ENCODE data around the gene VAMP3.

VAMP3 gene, protein sequence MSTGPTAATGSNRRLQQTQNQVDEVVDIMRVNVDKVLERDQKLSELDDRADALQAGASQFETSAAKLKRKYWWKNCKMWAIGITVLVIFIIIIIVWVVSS

DNA sequence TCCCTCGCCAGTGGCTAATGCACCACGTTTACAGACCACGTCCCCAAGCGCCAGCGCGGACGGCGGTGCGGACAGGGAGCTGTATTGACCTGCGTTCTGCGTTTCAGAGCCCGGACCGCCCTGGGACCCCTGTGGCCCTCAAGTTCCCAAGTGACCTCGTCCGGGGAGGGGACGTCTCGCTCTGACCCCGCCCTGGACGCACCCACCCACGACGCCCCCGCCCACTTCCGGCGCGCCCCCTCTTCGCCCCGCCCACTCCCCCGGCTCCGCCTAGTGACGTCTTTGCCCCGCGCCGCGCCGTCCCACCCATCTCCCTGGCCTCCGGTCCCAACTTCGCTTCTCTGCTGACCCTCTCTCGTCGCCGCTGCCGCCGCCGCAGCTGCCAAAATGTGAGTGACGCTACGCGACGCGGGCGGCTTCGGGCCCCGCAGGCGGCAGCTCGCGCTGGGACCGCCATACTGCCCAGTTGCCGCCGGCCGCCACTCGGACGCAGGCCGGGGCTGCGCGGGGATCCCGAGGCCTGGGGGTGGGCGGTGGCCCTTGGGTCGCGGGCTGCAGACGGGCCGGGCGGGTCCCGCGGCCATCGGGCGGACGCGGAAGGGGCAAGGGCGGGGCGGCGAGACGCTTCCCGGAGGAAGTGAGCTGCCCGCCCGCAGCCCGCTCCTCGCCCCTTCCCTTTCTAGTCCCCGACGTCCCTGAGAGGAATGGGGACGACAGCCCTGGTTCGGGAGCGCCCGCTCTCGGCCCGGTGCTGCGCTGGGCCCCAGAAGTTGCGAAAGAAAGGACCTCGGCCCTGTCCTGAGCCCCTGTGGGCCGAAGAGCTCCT lies at the start of gene VAMP3:
Gene VAMP3, plus strand, starts transcription at position 300 of the 826 bp plus-strand sequence. Its CDS starts 88 bp downstream, at position 388.
- peak; percentile 80 for DNase-seq

DNA sequence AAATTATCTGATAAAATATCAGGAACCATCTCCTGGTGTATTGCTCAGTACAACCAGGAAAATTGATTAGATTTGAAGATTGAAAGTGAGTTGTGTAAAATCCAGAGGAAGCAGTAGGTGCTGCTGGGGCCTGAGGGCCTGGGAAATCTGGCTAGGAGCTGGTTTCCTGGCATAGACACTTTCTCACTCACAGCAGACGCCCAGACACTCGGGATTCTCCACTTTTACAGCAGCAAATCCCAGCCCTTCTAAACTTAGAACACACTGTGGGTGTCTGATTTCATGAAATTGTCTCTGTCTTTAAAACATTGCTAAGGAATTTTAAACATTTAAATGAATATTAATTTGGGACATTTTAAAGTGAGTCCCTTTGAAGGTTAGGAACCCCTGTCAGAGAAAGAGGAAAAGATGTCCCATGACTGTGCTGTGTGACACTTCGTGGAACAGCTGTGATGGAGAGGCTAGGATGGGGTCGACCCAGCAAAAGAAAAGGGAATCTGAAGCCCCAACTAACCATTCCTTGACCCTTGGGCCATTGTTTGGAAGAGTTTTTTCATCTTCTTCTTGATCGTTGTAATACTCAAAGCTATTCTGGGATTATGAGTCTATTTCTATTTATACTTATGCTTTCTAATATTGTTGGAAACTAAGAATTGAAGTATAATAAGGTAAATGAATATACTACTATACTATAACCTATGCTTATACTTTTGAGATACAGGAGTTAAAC lies 49.0 kb upstream of the VAMP3 start:
- DNase-seq: no peak

DNA sequence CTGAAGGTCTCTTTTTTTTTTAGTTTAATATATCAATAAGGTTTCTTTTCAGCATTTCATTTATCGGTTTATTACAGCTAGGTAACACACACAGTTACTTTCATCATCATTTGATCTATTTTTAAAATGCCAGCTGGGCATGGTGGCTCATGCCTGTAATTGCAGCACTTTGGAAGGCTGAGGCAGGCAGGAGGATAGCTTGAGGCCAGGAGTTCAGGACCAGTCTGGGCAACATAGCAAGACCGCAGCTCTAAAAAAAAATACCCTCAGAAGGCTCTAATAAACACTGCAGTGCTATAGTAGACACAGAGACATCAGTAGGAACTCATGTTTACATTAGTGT lies 48.5 kb upstream of the VAMP3 start:
- no peak for DNase-seq

DNA sequence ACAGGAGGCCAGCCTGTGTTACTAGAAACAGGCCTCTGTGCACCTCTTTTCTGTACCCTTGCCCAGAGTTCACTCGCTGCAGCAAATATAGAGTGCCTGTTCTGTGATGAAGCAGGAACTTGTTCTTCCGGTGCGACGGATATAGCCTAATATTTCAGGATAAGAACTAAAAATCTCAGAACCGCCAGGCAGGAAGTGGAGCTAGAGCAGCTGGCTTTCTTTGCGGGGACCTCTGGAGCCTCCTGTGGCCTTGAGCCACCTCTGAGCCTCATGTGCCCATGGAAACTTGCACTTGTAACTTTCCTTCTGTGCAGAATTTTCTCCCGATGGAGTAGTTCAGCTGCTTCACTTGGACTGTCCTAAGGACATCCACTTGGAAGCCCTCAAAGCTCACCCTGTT lies 44.5 kb upstream of the VAMP3 start:
- no peak for DNase-seq

DNA sequence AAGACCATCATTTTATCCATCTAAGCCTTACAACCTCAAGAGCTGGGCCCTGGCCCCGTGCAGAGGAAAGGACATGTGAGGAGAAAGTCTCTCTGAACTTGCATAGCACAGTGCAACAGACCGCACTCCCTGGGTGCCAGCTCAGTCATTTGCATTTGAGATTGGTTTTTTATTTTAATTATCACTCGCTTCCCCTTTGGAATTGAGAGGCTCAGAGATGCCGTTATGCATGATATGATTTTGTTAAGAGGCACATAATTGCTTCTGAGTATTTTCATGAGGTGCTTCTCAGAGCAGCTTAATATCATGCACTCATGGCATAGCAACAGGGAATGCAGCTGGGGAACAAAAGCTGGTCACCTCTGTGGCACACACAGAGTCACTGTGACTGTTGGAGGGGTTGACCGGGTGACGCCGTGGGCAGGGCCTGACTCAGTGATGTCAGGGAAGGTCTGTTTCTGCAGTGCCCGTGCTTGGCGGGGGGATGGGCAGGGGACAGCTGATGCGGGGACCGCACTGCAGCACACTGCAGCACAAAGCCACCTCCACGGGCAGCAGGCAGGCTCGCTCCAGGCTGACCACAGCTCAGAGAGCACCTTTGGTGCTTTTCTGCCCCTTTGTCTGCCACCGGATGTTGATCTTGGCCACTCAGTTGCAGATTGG lies 43.2 kb upstream of the VAMP3 start:
- DNase-seq: no peak

DNA sequence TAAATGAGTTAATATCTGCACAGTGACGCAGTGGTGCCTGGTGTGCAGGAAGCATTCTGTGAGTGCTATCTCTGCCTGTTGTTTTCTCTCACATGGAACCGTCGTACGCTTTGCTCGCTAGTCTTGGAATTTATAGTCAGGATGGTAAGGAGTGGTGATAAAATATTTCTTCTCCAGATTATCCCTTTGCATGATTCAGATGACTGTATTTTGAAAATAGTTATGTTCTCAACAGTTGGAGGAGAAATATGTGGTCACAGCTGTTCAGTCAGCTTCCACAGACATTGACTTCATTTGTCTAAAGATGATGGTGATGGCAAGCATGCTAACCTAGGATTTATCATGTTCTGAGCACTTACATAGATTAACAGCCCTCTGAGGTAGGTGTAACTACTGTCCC lies 41.3 kb upstream of the VAMP3 start:
- no peak for DNase-seq

DNA sequence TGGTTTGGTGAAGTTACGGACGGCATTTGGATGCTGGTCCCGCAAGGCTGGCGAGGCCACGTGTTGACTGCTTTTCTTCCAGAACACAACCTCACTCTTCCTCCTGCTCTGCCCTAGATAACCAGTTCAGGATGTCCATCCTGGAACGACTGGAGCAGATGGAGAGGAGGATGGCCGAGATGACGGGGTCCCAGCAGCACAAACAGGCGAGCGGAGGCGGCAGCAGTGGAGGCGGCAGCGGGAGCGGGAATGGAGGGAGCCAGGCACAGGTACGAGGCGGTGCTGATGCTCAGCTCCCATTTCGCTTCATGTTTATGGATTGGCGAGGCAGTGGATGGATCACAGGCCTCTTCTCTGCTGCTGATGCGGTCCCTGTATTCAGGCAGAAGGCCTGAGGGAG lies 38.8 kb upstream of the VAMP3 start:
- no peak for DNase-seq

DNA sequence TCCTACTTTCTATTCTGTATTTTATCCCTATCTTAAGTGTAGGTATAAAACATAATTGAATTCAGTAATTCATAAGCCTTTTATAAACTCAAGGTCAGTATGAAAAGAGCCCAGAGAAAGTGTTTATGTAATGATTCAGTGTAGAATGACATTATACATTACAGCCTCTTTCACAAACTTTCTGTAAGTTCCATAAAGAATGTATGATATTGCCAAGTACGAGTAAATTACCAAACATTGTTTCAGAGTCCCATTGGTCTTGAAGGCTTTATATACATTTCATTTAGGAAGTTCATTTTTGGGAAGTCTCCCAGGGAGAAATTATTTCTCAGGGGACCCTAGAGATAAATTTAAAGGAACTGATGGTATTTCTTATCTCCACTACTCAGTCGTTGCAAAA lies 37.8 kb upstream of the VAMP3 start:
- DNase-seq: no peak

DNA sequence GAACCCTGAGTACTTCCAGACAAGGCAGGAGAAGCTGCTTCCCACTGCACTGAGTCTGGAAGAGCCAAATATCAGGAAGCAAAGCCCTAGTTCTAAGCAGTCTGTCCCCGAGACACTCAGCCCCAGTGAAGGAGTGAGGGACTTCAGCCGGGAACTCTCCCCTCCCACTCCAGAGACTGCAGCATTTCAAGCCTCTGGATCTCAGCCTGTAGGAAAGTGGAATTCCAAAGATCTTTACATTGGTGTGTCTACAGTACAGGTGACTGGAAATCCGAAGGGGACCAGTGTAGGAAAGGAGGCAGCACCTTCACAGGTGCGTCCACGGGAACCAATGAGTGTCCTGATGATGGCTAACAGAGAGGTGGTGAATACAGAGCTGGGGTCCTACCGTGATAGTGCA lies 33.1 kb upstream of the VAMP3 start:
- DNase-seq: no peak

DNA sequence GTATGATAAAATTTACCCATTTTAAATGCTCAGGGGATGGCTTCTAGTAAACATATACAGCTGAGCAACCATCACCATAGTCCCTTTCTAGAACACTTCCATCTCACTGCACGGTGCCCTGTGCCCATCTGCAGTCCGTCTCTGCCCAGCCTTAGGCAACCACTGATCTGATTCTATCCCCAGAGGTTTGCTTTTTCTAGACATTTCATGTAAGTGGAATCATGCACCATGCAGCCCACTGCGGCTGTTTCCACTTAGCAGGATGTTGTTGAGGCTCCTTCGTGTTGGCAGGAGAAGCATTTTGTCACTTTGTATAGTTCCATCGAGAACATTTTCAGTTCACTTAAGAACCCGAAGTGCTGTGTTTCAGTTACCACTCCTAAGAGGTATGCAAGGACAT lies 27.8 kb upstream of the VAMP3 start:
- DNase-seq: no peak

DNA sequence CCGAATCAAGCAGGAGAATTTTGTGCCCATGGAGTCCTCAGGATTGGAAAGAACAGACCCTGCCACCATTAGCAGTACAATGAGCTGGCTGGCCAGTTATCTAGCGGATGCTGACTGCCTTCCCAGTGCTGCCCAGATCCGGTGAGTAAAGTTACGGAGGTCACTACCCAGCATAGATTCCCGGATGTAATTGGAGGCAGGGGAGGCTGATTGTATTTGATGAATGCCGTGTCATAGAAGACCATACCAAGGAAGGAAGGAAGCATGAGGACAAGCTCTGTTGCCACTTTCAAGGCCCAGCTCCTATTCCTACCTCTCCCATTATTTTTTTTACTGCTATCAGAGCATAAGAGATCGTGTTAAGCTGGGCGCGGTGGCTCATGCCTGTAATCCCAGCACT lies 26.2 kb upstream of the VAMP3 start:
- no peak for DNase-seq

DNA sequence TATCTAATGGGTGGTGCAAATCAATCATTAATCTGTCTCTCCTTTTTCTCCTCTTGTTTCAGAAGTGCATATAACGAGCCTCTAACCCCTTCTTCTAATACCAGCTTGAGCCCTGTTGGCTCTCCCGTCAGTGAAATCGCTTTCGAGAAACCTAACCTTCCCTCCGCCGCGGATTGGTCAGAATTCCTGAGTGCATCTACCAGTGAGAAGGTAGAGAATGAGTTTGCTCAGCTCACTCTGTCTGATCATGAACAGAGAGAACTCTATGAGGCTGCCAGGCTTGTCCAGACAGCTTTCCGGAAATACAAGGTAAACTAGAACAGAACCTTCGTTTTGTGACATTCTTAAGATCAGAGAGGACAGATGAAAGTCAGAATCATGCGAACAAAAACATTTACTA lies 25.3 kb upstream of the VAMP3 start:
- DNase-seq: no peak

DNA sequence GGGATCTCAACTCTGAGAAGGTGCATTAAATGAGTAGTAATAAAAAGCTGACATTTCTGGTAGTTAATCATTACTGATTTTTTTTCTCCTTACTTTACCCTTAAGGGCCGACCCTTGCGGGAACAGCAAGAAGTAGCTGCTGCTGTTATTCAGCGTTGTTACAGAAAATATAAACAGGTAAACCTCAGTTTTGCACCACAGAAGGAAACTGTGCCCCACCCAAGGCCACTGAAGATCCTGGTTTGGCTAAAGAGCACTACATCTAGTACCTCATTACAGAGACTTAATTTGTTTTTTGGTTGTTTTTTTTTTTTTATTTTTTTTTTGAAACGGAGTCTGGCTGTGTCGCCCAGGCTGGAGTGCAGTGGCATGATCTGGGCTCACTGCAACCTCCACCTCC lies 23.5 kb upstream of the VAMP3 start:
- no peak for DNase-seq

DNA sequence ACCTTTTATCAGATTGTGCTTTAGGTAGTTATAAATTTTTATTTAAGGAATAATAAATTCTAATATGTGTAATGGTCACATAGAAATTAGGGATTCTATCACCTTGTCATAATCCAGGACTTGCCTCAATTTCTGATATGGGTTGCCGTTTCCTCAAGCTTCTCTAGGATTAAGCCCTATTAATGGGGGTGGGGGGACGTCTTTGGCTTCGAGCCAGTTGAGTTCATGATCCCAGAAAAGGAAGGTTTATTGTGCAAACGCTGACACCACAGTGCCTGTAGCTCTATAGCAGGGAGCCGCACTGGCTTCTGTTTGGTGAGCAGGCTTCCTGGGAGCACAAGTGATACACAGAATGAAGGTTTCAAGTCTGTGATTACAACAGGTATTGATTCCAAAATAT lies 22.0 kb upstream of the VAMP3 start:
- no peak for DNase-seq

DNA sequence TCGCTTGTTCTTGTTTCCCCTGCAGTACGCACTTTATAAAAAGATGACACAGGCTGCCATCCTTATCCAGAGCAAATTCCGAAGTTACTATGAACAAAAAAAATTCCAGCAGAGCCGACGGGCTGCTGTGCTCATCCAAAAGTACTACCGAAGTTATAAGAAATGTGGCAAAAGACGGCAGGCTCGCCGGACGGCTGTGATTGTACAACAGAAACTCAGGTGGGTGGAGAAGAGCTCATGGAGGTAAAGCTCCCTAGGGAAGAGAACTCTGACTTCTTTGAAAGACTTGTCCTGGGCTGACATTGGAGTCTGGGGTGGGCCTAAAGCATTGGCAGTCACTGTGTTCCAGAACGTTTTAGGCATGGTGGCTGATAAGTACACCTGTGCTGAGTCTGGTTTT lies 19.9 kb upstream of the VAMP3 start:
- DNase-seq: no peak

DNA sequence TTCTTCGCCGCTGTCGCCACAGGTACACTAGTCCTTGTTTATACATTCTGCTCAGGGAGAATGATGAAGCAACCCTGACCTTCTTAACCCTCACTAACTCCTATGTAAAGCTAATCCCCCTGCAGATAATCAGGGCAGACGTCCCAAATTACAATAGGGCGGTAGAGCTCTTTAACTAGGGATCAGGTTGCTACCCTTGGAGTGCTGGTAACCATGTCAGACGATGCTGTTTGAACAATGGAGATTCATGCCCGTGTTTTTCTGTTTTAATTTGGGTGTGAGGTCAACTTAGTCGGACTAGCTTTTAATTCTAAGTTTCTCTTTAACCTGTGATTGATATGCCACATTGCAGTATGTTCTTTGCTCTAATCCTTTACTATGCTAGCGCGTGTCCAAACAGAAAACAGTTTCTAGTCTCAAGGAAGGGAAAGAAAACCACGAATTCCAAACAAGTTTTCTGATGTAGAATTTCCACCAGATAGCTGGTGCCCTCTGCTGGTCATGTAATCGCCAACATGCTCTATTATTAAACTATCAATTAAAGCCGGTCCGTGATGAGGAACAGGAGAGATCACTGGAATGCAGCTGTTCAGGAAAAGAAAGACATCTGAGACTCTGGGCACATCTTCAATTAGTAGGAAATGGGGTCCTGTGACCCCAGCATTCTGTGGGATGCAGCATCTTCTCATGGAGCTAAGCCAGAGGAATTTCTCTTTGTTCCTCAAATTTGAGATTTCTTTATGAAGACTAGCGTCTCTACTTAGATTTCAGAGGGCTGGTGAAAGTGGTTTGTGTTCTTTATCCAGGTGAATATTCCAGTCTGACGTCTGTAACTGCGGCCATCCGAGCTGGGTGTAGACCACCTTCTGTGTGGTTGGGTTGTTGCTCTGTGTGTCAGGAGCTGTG lies 18.3 kb upstream of the VAMP3 start:
- peak; percentile 67 for DNase-seq

DNA sequence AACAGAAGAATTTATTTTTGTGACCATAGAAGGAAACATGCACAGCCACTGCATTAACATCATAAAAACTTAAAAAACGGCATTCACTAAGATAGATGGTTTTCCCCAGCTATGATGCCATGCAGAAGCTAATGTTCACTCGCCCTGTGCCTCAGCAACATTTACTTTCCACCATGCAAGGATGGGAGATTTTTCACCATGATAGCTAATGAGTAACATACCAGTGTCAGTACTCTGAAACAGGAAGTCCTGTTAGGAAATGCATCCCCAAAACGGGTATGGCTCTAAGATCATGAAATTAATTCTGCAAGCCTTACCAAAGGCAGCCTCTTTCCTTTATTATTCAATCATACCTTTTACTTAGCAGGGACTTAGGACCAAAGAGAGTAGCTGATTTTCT lies 17.5 kb upstream of the VAMP3 start:
- no peak for DNase-seq

DNA sequence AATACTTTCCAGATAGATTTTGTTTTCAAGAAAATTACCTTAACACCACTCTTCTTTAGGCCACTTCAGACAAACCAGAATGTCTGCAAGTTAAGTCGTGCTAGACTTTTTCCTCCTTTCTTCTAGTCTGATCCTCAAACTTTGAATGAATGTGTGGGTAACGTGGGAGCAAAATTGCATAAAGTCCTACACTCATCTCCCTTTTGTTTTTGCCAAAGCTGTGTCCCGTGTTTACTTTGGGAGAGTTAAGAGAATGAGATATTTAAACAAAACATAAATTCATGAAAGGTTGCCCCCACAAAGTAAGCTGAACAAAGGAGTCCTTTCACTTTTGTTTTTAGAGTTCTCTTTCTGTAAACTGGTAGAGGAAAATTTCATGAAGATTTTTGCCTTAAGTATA lies 16.9 kb upstream of the VAMP3 start:
- DNase-seq: no peak

DNA sequence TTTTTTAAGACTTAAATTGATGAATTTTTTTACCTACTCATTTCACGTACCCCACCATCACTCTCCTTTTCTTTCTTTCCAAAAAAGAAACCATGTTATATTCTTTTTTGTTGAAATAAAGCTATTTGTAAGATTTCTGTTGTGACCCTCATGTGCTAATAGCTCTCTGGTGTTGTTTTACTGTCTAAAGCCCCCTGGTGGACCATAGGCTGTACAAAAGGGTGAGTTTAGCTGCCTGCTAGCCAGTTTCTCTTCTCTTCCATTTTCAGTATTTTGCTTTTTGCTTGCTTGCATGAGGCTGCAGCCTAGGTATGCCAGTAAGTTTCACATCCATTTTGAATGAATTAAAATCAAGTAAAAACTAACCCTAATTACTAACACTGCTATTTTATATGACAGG lies 15.6 kb upstream of the VAMP3 start:
- DNase-seq: peak; percentile 17

DNA sequence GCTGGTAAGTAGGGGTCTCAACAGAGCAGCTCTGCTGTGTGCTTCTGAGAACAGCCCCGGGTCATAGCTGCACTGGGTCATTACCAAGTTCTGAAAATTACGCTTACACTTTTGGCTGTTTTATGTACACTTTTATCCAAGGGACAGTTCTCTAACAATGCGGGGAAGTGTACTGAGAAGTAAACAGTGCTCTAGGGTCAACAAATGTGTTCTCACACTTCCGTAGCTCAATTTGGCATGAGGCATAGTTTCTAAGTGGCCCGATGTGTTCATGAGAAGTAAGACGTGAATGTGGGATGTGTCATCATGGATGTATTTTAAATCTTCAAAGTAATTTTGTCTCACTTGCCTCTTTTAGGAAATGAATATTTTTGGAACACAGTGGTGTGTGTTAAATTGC lies 10.9 kb upstream of the VAMP3 start:
- DNase-seq: no peak

DNA sequence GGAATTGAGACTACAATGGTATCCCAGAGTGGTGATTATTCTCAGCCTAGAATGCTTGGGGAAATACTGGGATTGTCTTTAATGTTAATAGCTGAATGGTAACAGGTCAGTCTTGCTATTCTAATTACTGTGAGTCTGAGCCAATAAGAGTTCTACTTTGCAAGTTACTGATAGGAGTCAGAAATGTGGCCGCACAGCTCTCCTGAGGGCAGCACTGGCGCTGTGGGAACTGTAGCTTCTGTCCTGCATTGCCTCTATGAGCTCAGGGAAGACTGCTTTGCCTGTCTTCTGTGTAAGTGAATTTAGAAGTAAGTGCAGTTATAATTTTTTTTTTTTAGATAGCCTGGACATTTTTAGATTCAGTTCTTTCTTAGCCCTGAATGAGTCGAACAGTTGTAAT lies 10.0 kb upstream of the VAMP3 start:
- no peak for DNase-seq

DNA sequence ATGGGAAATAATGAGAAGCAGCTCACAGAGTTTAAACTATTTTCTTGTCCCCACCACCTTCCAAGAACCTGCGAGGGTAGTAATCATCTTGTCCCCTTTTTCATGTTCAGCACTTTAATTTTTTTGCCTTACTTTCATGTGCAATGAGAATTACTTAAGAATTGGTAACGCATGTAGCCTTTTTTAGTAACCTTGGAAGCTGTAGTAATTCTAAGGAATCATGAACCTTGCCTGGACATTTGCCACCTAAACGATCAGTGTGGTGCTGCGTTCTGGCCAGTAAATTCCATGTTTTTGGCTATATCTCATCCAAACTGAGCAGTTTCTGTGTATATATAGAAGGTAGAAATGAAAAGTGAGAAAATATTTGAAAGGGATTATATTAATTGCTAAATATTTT lies 3.9 kb upstream of the VAMP3 start:
- no peak for DNase-seq

DNA sequence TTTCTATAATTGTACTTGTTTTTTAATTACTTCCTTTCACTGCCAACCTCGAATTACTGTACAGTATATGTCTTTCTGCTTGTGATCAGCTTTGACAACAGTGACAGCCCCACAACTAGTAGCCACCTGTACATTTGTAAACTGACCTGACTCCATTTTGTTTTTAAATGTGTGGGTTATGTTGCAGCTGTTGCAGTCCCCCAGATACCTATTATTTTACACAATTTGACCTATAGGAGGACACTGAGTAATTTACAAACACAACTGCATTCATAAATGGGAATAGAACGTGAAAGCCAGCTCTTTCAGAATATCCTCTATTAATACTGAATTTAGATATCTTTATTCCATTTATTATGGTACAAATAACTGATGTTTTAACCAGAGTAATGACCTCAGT lies 2.5 kb upstream of the VAMP3 start:
- no peak for DNase-seq
